Astrocyte (in vitro differentiated cells and primary cell): ENCODE results near the gene CLVS2. TPM values are rescaled to one million over a fixed set of nuclear protein-coding genes. Genes with fewer than 3 reads are reported as not detected.

Source experiments
- DNase-seq: peaks from one replicate; pipeline ENCODE4 v3.0.0-alpha.2; 2010; ENCODE audit warnings: low read depth
- FAIRE-seq: peaks from 2 replicates; lab custom pipeline; 2011; peaks lifted over from hg19 to GRCh38; lab: Jason Lieb, UNC
- H2AFZ ChIP-seq: 2 replicates; pipeline ENCODE4 v1.6.0; 2012; ENCODE audit warnings: low read depth, low read length, inconsistent platforms
- H3K27ac ChIP-seq: 2 replicates; pipeline ENCODE4 v1.5.1; 2011; ENCODE audit warnings: low read depth, low read length, inconsistent platforms
- H3K27me3 ChIP-seq: 2 replicates; pipeline ENCODE4 v1.6.0; 2011; ENCODE audit warnings: low read length, inconsistent platforms; ENCODE audit not compliant: insufficient read depth
- H3K36me3 ChIP-seq: 2 replicates; pipeline ENCODE4 v1.5.1; 2011; ENCODE audit warnings: low read length, inconsistent platforms; ENCODE audit not compliant: insufficient read depth
- H3K4me1 ChIP-seq: 2 replicates; pipeline ENCODE4 v1.5.1; 2011; ENCODE audit warnings: low read length, inconsistent platforms; ENCODE audit not compliant: insufficient read depth
- H3K4me2 ChIP-seq: 2 replicates; pipeline ENCODE4 v1.6.0; 2012; ENCODE audit warnings: low read length, inconsistent platforms
- H3K4me3 ChIP-seq: 2 replicates; pipeline ENCODE4 v1.5.1; 2011; ENCODE audit warnings: low read depth, mild to moderate bottlenecking, low read length, inconsistent platforms; ENCODE audit not compliant: insufficient read depth
- H3K79me2 ChIP-seq: 2 replicates; pipeline ENCODE4 v1.6.0; 2012; ENCODE audit warnings: mild to moderate bottlenecking, low read length, inconsistent platforms; ENCODE audit not compliant: insufficient read depth
- H3K9ac ChIP-seq: 2 replicates; pipeline ENCODE4 v1.6.0; 2012; ENCODE audit warnings: mild to moderate bottlenecking, low read length, inconsistent platforms
- H3K9me3 ChIP-seq: 2 replicates; pipeline ENCODE4 v1.5.1; 2012; ENCODE audit warnings: low read depth, mild to moderate bottlenecking, low read length, inconsistent platforms; ENCODE audit not compliant: insufficient read depth
- H4K20me1 ChIP-seq: 2 replicates; pipeline ENCODE4 v1.6.0; 2012; ENCODE audit warnings: low read length, inconsistent platforms; ENCODE audit not compliant: insufficient read depth
- H3K27ac Mint-ChIP-seq: one replicate; pipeline ENCODE4 v1.8.0; 2021; ENCODE audit warnings: mild to moderate bottlenecking, mixed read lengths; ENCODE audit not compliant: unreplicated experiment
- H3K27me3 Mint-ChIP-seq: one replicate; pipeline ENCODE4 v1.8.0; 2021; ENCODE audit warnings: low read depth, mixed read lengths; ENCODE audit not compliant: unreplicated experiment
- H3K36me3 Mint-ChIP-seq: one replicate; pipeline ENCODE4 v1.8.0; 2021; ENCODE audit warnings: low read depth, mixed read lengths; ENCODE audit not compliant: unreplicated experiment
- H3K4me1 Mint-ChIP-seq: one replicate; pipeline ENCODE4 v1.8.0; 2021; ENCODE audit warnings: low read depth, mixed read lengths; ENCODE audit not compliant: unreplicated experiment
- H3K4me3 Mint-ChIP-seq: one replicate; pipeline ENCODE4 v1.8.0; 2021; ENCODE audit warnings: mild to moderate bottlenecking, moderate library complexity, mixed read lengths; ENCODE audit not compliant: unreplicated experiment
- H3K9me3 Mint-ChIP-seq: one replicate; pipeline ENCODE4 v1.8.0; 2021; ENCODE audit warnings: mild to moderate bottlenecking, mixed read lengths; ENCODE audit not compliant: unreplicated experiment
- EZH2 ChIP-seq: IDR thresholded peaks from 2 replicates; pipeline ENCODE4 v1.6.1; 2012; ENCODE audit warnings: mild to moderate bottlenecking, low read length, inconsistent platforms; ENCODE audit not compliant: insufficient read depth
- total RNA-seq: library from RNA; stranded (reverse); gene quantifications from 2 replicates; pipeline ENCODE4 v1.2.1, GENCODE V29; 2021
- TF ChIP-seq, protein P1 (sequence below): IDR thresholded peaks from 2 replicates; pipeline ENCODE4 v1.5.1; 2011; ENCODE audit warnings: low read depth, mild to moderate bottlenecking, inconsistent platforms, low read length, moderate library complexity; ENCODE audit not compliant: insufficient read depth

CLVS2 gene
- total RNA-seq, 1 donor from 2014 or later, result not detected

- Histone ChIP-seq H4K20me1 (no peaks in the 10 kb centered on the region), H3K79me2 (no peaks in the 10 kb centered on the region), H2AFZ (no peak overlapping the region), H3K9ac (no peak overlapping the region), H3K27ac (no peak overlapping the region), H3K4me3 (no peak overlapping the region), H3K4me2 (no peak overlapping the region), H3K36me3 (no peaks in the 10 kb centered on the region), H3K4me1 (peaks cover 2% of the 10 kb centered on the region), H3K9me3 (no peaks in the 10 kb centered on the region), H3K27me3 (no peaks in the 10 kb centered on the region)
- no peak overlapping the region for H3K4me3 Mint-ChIP-seq
- TF ChIP-seq, protein P1, sequence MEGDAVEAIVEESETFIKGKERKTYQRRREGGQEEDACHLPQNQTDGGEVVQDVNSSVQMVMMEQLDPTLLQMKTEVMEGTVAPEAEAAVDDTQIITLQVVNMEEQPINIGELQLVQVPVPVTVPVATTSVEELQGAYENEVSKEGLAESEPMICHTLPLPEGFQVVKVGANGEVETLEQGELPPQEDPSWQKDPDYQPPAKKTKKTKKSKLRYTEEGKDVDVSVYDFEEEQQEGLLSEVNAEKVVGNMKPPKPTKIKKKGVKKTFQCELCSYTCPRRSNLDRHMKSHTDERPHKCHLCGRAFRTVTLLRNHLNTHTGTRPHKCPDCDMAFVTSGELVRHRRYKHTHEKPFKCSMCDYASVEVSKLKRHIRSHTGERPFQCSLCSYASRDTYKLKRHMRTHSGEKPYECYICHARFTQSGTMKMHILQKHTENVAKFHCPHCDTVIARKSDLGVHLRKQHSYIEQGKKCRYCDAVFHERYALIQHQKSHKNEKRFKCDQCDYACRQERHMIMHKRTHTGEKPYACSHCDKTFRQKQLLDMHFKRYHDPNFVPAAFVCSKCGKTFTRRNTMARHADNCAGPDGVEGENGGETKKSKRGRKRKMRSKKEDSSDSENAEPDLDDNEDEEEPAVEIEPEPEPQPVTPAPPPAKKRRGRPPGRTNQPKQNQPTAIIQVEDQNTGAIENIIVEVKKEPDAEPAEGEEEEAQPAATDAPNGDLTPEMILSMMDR, result no peak
- no peak for TF ChIP-seq EZH2
- FAIRE-seq (no peak), DNase-seq (no peak)
- H3K4me1 Mint-ChIP-seq, result peaks cover 10% of the 10 kb centered on the region
- H3K9me3 Mint-ChIP-seq, result no peaks in the 10 kb centered on the region
- H3K27ac Mint-ChIP-seq, result no peak overlapping the region
- no peaks in the 10 kb centered on the region for H3K27me3 Mint-ChIP-seq
- H3K36me3 Mint-ChIP-seq, result no peaks in the 10 kb centered on the region
Observed at GRCh38 chr6:123089226-123089625, 93.2 kb downstream of the CLVS2 start.

DNA sequence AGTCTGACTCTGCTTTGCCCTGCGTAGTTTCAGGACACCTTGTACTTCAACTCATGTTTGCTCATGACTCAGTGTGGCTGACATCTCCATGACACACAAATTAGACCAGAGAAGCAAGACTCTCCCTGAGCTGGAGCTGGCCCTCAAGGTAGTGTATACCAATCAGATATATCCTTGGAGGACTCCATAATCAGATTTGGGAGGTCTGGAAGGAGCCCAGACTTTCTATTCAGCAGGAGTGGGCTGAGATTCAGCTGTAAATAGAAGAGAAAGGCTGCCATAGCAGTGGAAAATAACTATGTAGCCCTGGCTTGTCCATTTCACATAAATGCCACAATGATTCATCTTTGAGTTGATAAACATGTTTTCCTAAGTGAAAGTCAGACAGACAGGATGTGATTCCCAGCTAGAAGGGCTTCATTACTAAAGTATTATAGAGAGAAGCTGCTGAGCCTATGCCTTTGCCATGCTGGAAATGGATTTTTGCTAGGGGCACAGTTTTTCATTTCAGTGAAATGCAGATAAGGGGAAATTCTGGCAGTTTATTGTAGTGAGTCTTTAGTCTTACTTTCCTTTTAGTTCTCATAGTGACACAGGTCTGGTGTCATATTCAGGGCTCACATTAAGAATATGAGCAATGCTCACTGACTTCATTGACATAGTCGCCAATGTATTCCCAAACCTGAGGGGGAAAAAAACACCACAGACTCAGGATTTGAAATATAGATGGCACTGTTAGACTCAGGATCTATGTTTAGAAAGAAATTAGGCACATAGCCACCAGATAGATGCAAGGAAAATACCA lies 95.3 kb downstream of the CLVS2 start:
- H3K36me3 Mint-ChIP-seq, result no peaks in the 10 kb centered on the region
- Histone ChIP-seq H3K79me2 (no peaks in the 10 kb centered on the region), H2AFZ (no peak overlapping the region), H4K20me1 (no peaks in the 10 kb centered on the region), H3K9me3 (no peaks in the 10 kb centered on the region), H3K27ac (peak overlapping the region; percentile 37), H3K27me3 (no peaks in the 10 kb centered on the region), H3K4me1 (peaks cover 2% of the 10 kb centered on the region), H3K4me2 (peak overlapping the region; percentile 59), H3K9ac (no peak overlapping the region), H3K36me3 (no peaks in the 10 kb centered on the region), H3K4me3 (no peak overlapping the region)
- H3K27ac Mint-ChIP-seq, result peak overlapping the region; percentile 86
- FAIRE-seq (no peak), DNase-seq (peak; percentile 23)
- no peaks in the 10 kb centered on the region for H3K27me3 Mint-ChIP-seq
- no peak overlapping the region for H3K4me3 Mint-ChIP-seq
- peaks cover 10% of the 10 kb centered on the region for H3K4me1 Mint-ChIP-seq
- no peak for TF ChIP-seq EZH2
- TF ChIP-seq, protein P1, result no peak
- H3K9me3 Mint-ChIP-seq, result no peaks in the 10 kb centered on the region

DNA sequence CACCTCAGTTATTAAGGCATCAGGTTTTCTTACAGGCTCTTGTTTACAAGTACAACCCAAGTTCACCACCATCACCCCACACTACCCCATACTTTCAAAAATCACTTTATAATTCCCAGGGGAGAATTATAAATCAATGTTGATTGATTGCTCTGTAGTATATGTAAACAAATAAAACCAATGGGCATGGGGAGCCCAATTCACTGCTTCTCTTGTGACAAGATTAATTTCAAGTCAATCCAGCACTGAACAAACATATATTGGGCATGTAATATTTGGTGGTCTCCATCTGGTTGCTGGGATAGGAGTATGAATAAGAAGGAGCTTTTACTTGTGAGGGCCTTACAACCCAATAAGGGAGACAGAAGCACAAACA lies 95.8 kb downstream of the CLVS2 start:
- TF ChIP-seq EZH2, result no peak
- TF ChIP-seq, protein P1, result no peak
- Mint-ChIP-seq H3K9me3 (no peaks in the 10 kb centered on the region), H3K4me1 (peaks cover 10% of the 10 kb centered on the region), H3K4me3 (no peak overlapping the region), H3K36me3 (no peaks in the 10 kb centered on the region), H3K27ac (no peak overlapping the region), H3K27me3 (no peaks in the 10 kb centered on the region)
- Histone ChIP-seq H4K20me1 (no peaks in the 10 kb centered on the region), H3K79me2 (no peaks in the 10 kb centered on the region), H3K27me3 (no peaks in the 10 kb centered on the region), H3K27ac (peak overlapping the region; percentile 25), H3K9ac (no peak overlapping the region), H3K36me3 (no peaks in the 10 kb centered on the region), H2AFZ (no peak overlapping the region), H3K9me3 (no peaks in the 10 kb centered on the region), H3K4me3 (no peak overlapping the region), H3K4me2 (peak overlapping the region; percentile 59), H3K4me1 (peaks cover 2% of the 10 kb centered on the region)
- no peak for FAIRE-seq
- DNase-seq, result no peak
